GM12864 (cell line): ENCODE results near the gene NR1D1.
"Not testable (repeated sequence)": the region's sequence is repeated elsewhere in the genome, so short reads cannot be mapped to it uniquely, and the experiment has no call there.

Experiments
- DNase-seq: peaks from one replicate; pipeline ENCODE4 v3.0.0-alpha.2; 2011; ENCODE audit warnings: low read depth
- H3K4me3 ChIP-seq: 2 replicates; pipeline ENCODE4 v1.5.1; 2011; ENCODE audit warnings: mild to moderate bottlenecking, low read depth, low read length, control low read depth
- TF ChIP-seq, protein P1 (sequence below): IDR thresholded peaks from 2 replicates; pipeline ENCODE4 v1.5.1; 2011; ENCODE audit warnings: low read depth, mild to moderate bottlenecking, moderate library complexity, low read length, control low read depth, inconsistent platforms; ENCODE audit errors: missing control alignments

NR1D1 gene

DNA sequence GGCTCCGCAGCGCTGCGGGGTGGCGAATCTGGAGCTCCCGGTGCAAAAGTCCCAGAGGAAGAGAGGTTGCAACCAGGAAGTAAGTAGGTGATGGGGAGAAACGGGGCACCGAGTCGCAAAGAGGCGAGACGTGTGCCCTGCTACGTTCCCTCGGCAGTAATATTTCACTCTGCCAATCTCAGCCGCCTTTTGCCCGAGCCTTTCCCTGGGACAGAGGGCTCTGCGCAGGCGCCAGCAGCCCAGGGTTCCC, at the start of gene NR1D1:
NR1D1 (minus strand) TSS at position 171 of the 250 bp plus-strand sequence. CDS start 495 bp downstream, outside the sequence.
- no peak for DNase-seq
- TF ChIP-seq, protein P1, sequence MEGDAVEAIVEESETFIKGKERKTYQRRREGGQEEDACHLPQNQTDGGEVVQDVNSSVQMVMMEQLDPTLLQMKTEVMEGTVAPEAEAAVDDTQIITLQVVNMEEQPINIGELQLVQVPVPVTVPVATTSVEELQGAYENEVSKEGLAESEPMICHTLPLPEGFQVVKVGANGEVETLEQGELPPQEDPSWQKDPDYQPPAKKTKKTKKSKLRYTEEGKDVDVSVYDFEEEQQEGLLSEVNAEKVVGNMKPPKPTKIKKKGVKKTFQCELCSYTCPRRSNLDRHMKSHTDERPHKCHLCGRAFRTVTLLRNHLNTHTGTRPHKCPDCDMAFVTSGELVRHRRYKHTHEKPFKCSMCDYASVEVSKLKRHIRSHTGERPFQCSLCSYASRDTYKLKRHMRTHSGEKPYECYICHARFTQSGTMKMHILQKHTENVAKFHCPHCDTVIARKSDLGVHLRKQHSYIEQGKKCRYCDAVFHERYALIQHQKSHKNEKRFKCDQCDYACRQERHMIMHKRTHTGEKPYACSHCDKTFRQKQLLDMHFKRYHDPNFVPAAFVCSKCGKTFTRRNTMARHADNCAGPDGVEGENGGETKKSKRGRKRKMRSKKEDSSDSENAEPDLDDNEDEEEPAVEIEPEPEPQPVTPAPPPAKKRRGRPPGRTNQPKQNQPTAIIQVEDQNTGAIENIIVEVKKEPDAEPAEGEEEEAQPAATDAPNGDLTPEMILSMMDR = no peak
- H3K4me3 ChIP-seq = peak within 1 kb of the TSS; percentile 76

DNA sequence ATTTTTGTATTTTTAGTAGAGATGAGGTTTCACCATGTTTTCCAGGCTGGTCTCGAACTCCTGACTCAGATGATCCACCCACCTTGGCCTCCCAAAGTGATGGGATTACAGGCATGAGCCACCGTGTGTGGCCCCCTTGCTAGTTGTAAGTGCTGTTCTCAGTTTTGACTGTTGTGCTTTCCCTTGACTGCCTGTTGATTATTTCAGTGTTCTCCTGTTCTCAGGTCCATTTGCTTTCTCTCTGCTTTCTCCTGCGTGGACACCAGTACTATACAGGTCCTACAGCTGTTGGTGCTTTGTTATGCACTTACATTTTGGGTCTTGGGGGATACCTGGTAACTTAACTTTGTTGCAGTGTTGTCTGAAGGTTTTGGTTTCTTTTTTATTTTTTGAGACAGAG, 48.1 kb upstream of the NR1D1 start:
- DNase-seq = no peak
- TF ChIP-seq, protein P1 = no peak
- H3K4me3 ChIP-seq = no peak overlapping the region

DNA sequence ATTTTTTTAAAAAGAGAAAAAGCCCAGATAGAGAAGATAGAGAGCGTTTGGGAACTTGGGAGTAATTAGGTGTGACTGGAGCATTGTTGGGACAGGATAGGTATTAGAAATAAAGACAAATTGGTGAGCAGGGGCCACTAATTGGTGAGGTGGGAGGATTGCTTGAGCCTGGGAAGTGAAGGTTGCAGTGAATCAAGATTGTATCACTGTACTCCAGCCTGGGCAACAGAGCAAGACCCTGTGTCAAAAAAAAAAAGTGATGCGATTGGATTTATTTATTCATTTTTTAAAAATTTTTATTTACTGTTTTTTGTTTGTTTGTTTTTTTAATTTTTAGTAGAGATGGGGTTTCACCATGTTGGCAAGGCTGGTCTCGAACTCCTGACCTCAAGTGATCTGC, 45.1 kb upstream of the NR1D1 start:
- no peak for DNase-seq

DNA sequence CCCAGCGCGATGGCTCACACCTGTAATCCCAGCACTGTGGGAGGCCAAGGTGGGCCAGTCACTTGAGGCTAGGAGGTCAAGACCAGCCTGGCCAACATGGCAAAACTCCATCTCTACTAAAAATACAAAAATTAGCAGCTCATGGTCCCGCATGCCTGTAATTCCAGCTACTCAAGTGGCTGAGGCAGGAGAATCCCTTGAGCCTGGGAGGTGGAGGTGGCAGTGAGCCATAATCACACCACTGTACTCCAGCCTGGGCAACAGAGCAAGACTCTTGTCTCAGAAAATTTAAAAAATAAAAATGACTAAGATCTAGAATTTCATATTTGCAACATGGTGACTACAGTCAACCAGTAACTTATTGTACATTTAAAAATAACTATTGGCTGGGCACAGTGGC, 42.8 kb upstream of the NR1D1 start:
- not testable (repeated sequence) for H3K4me3 ChIP-seq, DNase-seq

More for the DNA sequence above, 45.1 kb upstream of the NR1D1 start:
- no peak overlapping the region for H3K4me3 ChIP-seq
- TF ChIP-seq, protein P1 = no peak

DNA sequence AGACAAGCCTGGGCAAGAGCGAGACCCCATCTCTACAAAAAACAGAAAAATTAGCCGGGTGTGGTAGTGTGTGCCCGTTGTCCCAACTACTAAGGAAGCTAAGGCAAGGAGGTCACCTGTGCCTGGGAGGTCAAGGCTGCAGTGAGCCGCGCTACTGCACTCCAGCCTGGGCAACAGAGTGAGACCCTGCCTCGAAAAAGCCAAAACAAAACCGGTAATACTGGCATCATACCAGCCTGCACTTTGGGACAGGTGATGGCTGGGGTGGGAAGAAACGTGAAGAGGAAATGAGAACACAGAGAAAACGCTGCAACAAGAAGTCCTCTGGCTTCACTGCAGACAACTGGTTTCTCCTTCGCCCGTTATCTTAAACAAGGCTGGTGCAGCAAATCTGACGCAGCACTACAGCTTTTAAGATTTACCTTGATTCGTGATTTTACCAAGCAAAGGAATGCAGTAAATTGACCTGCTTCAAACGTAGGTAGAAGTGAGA, 39.2 kb upstream of the NR1D1 start:
- TF ChIP-seq, protein P1 = no peak
- peak overlapping the region; percentile 77 for H3K4me3 ChIP-seq
- DNase-seq = peak; percentile 21

DNA sequence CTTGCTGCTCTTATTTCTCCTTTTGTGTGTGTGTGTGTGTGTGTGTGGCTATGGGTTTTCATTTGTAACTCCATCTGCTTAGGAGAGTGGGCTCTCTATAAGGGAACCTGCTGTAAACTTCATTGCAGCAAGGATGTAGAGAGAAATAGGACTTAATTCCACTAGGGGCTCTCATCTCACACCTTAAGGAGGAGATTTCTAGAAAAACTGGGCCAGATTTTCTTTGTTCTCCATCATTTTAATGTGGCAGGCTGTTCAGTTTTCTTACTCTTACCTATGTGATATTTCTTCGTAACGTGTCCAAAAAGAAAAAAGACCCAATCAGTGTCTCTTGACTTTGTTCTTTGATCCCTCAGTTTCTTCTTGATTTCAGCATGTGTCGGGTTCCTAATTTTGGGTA, 35.4 kb upstream of the NR1D1 start:
- TF ChIP-seq, protein P1 = no peak
- no peak overlapping the region for H3K4me3 ChIP-seq
- DNase-seq = no peak

DNA sequence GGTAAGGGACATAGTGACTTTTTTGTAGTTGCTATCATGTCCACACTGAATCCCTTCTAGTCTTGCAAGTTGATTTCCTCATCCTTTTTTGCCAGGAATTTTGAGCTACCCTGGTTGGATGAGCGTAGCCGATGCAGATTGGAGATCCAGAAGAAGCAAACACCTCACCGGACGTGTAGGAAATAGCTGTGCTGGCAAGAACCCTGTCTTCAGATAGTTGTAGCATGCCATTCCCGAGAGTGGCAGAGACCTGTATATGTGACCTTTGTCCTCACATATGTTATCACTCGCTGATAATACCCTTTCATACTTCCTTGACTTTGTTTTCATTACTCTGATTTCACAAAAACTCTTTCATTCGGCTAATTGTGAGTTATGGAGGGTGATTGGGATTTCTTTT, 33.8 kb upstream of the NR1D1 start:
- H3K4me3 ChIP-seq = no peak overlapping the region
- DNase-seq = no peak
- TF ChIP-seq, protein P1 = no peak
